IMR-90 (cell line): ENCODE measurements around the gene ANKS3. TPM values are rescaled to one million over a fixed set of nuclear protein-coding genes. Genes with fewer than 3 reads are reported as not detected.

ENCODE experiments used
- ATAC-seq: fragments of 200-7000 bp; cut with Tn5 transposase; 2 replicates; pipeline ENCODE4 v1.9.1; 2020; ENCODE audit warnings: low read depth, mild to moderate bottlenecking, moderate library complexity
- BruUV-seq: library from RNA; stranded (reverse); fragments of 400-500 nt; replicated peaks from 2 replicates; lab custom pipeline; 2021; lab: Mats Ljungman, UMichigan
- CTCF ChIA-PET: fragments of 300-600 bp; formaldehyde crosslinking; extraction: SDS; loops from one replicate; lab custom pipeline; 2021; ENCODE audit warnings: antibody characterized with exemption; lab: Yijun Ruan, JAX
- POLR2A ChIA-PET: fragments of 300-600 bp; sonication (Branson Sonifier 250); formaldehyde crosslinking; loops from one replicate; lab custom pipeline; 2022; ENCODE audit warnings: antibody characterized with exemption; ENCODE audit not compliant: unreplicated experiment; lab: Charles Lee
- DNase-seq: peaks from one replicate; pipeline ENCODE4 v3.0.0; 2013
- H2AFZ ChIP-seq: replicated peaks from 2 replicates; pipeline ENCODE3; 2013; ENCODE audit warnings: low read length, mild to moderate bottlenecking; ENCODE audit not compliant: poor library complexity
- H2AK5ac ChIP-seq: 2 replicates; pipeline ENCODE4 v1.6.1; 2013; ENCODE audit warnings: low read depth, low read length, inconsistent platforms
- H2AK9ac ChIP-seq: replicated peaks from 2 replicates; pipeline ENCODE3; 2013; ENCODE audit warnings: mild to moderate bottlenecking, low read depth, low read length, moderate library complexity; ENCODE audit not compliant: poor library complexity
- H2BK120ac ChIP-seq: 2 replicates; pipeline ENCODE4 v1.6.1; 2013; ENCODE audit warnings: low read depth, low read length, inconsistent platforms
- H2BK15ac ChIP-seq: 3 replicates; pipeline ENCODE4 v1.6.1; 2013; ENCODE audit warnings: low read depth, low read length, inconsistent platforms
- H2BK20ac ChIP-seq: 2 replicates; pipeline ENCODE4 v1.6.1; 2013; ENCODE audit warnings: low read depth, mild to moderate bottlenecking, inconsistent platforms, low read length, moderate library complexity
- H2BK5ac ChIP-seq: 2 replicates; pipeline ENCODE4 v1.6.1; 2013; ENCODE audit warnings: mild to moderate bottlenecking, low read depth, low read length, inconsistent platforms; ENCODE audit not compliant: poor library complexity, severe bottlenecking
- H3K14ac ChIP-seq: replicated peaks from 2 replicates; pipeline ENCODE4 v1.6.1; 2013; ENCODE audit warnings: low read depth, low read length, inconsistent platforms
- H3K18ac ChIP-seq: 2 replicates; pipeline ENCODE4 v1.6.1; 2013; ENCODE audit warnings: low read depth, low read length, control low read depth
- H3K23ac ChIP-seq: 2 replicates; pipeline ENCODE4 v1.6.1; 2013; ENCODE audit warnings: low read depth, low read length, inconsistent platforms
- H3K27ac ChIP-seq: 2 replicates; pipeline ENCODE4 v1.5.1; 2013; ENCODE audit warnings: mild to moderate bottlenecking, control low read depth, low read length; ENCODE audit not compliant: insufficient read depth
- H3K27me3 ChIP-seq: 2 replicates; pipeline ENCODE4 v1.6.1; 2013; ENCODE audit warnings: low read length; ENCODE audit not compliant: control insufficient read depth, insufficient read depth
- H3K36me3 ChIP-seq: 2 replicates; pipeline ENCODE4 v1.6.1; 2013; ENCODE audit warnings: low read length, mixed read lengths; ENCODE audit not compliant: control insufficient read depth, insufficient read depth
- H3K4ac ChIP-seq: 2 replicates; pipeline ENCODE4 v1.6.1; 2013; ENCODE audit warnings: low read depth, low read length, inconsistent platforms
- H3K4me1 ChIP-seq: 2 replicates; pipeline ENCODE4 v1.6.1; 2013; ENCODE audit warnings: low read length, mixed read lengths; ENCODE audit not compliant: control insufficient read depth, insufficient read depth
- H3K4me2 ChIP-seq: 2 replicates; pipeline ENCODE4 v1.6.1; 2013; ENCODE audit warnings: low read depth, mild to moderate bottlenecking, control low read depth, low read length, moderate library complexity
- H3K4me3 ChIP-seq: 2 replicates; pipeline ENCODE4 v1.5.1; 2013; ENCODE audit warnings: low read depth, mild to moderate bottlenecking, control low read depth, low read length, moderate library complexity; ENCODE audit not compliant: insufficient read depth
- H3K56ac ChIP-seq: 2 replicates; pipeline ENCODE4 v1.6.1; 2013; ENCODE audit warnings: low read length, inconsistent platforms; ENCODE audit not compliant: insufficient read depth; ENCODE audit errors: extremely low read depth
- H3K79me1 ChIP-seq, 2 experiments: 2 replicates each; pipeline ENCODE4 v1.6.1; 2013; ENCODE audit warnings: low read length in 2 of 2, inconsistent platforms in 1 of 2, low read depth in 1 of 2
- H3K9ac ChIP-seq: 2 replicates; pipeline ENCODE4 v1.6.1; 2013; ENCODE audit warnings: low read depth, low read length, control low read depth
- H3K9me1 ChIP-seq: 2 replicates; pipeline ENCODE4 v1.6.1; 2013; ENCODE audit warnings: low read length, inconsistent platforms; ENCODE audit not compliant: insufficient read depth
- H3K9me3 ChIP-seq: 2 replicates; pipeline ENCODE4 v1.6.1; 2013; ENCODE audit warnings: low read length; ENCODE audit not compliant: control insufficient read depth, insufficient read depth
- H4K20me1 ChIP-seq: 2 replicates; pipeline ENCODE4 v1.6.1; 2013; ENCODE audit warnings: low read length, inconsistent platforms; ENCODE audit not compliant: insufficient read depth
- H4K5ac ChIP-seq: 2 replicates; pipeline ENCODE4 v1.6.1; 2013; ENCODE audit warnings: mild to moderate bottlenecking, low read depth, low read length, control low read depth
- H4K8ac ChIP-seq, 2 experiments: 2 replicates each; pipeline ENCODE4 v1.6.1; 2013; ENCODE audit warnings: low read depth in 2 of 2, low read length in 2 of 2, control low read depth in 1 of 2, inconsistent platforms in 1 of 2
- H4K91ac ChIP-seq: 2 replicates; pipeline ENCODE4 v1.6.1; 2013; ENCODE audit warnings: low read depth, low read length, inconsistent platforms; ENCODE audit not compliant: insufficient read depth
- BHLHE40 ChIP-seq: fragments of 150-350 bp; IDR thresholded peaks from 2 replicates; pipeline ENCODE4 v1.6.1; 2016; ENCODE audit warnings: mild to moderate bottlenecking, low read depth, low read length
- CEBPB ChIP-seq: IDR thresholded peaks from 2 replicates; pipeline ENCODE4 v1.6.1; 2012; ENCODE audit warnings: low read depth, low read length, improper control_type of control experiment
- CHD1 ChIP-seq: IDR thresholded peaks from 2 replicates; pipeline ENCODE4 v1.6.1; 2012; ENCODE audit warnings: low read depth, low read length, improper control_type of control experiment
- MAZ ChIP-seq: IDR thresholded peaks from 2 replicates; pipeline ENCODE4 v1.6.1; 2012; ENCODE audit warnings: low read depth, mild to moderate bottlenecking, low read length, improper control_type of control experiment, moderate library complexity, borderline replicate concordance
- MXI1 ChIP-seq: IDR thresholded peaks from 2 replicates; pipeline ENCODE4 v1.6.1; 2012; ENCODE audit warnings: low read depth, mild to moderate bottlenecking, low read length, moderate library complexity, borderline replicate concordance
- POLR2A ChIP-seq: IDR thresholded peaks from 2 replicates; pipeline ENCODE4 v1.6.1; 2012; ENCODE audit warnings: mild to moderate bottlenecking, low read depth, low read length
- RAD21 ChIP-seq: IDR thresholded peaks from 2 replicates; pipeline ENCODE4 v1.6.1; 2012; ENCODE audit warnings: low read length, improper control_type of control experiment
- RCOR1 ChIP-seq: IDR thresholded peaks from 2 replicates; pipeline ENCODE4 v1.6.1; 2012; ENCODE audit warnings: mild to moderate bottlenecking, low read length, improper control_type of control experiment; ENCODE audit not compliant: insufficient replicate concordance
- RFX5 ChIP-seq: IDR thresholded peaks from 2 replicates; pipeline ENCODE4 v1.8.0; 2012; ENCODE audit warnings: low read depth, mild to moderate bottlenecking, low read length, moderate library complexity
- WGBS, 2 experiments: methylation state at CpG; one replicate each; pipeline versions ENCODE4 v1.1.5 to v1.1.7; 2013; ENCODE audit warnings: missing lambda C conversion rate in 2 of 2; ENCODE audit not compliant: insufficient read length in 1 of 2; ENCODE audit errors: extremely low coverage in 2 of 2; 5-methylcytosine and 5-hydroxymethylcytosine counted together
- dilution Hi-C: fragments of 300-500 bp; cut with HindIII; formaldehyde crosslinking; loops from one replicate; pipeline ENCODE4 v1.14.3; 2018; ENCODE audit warnings: low sequenced_read_pairs; ENCODE audit not compliant: unreplicated experiment
- in situ Hi-C: fragments of 300-500 bp; cut with MboI; formaldehyde crosslinking; loops from 3 replicates; pipeline ENCODE4 v1.14.3; 2019; ENCODE audit warnings: low sequenced_read_pairs, inconsistent platforms, mixed read lengths
- intact Hi-C: fragments of 100-400 bp; cut with micrococcal nuclease; formaldehyde crosslinking; loops from 2 replicates; pipeline ENCODE4 v1.10.0; 2022
- polyA plus RNA-seq, 3 experiments: library from polyadenylated mRNA; depleted of rRNA; stranded (reverse); fragments of >200 nt; gene quantifications; 2 replicates each; pipeline ENCODE4 v1.2.3, GENCODE V29; 2012; ENCODE audit warnings: low replicate concordance in 1 of 3
- total RNA-seq: library from RNA; depleted of rRNA; stranded (reverse); fragments of >200 nt; gene quantifications from 2 replicates; pipeline ENCODE4 v1.2.3, GENCODE V29; 2012
- TF ChIP-seq, protein P1 (sequence below): conservative IDR thresholded peaks from 2 replicates; pipeline ENCODE4 v1.5.1; 2012; ENCODE audit warnings: mild to moderate bottlenecking, low read depth, low read length, improper control_type of control experiment

ANKS3 gene
- total and polyA plus RNA-seq, 2 of the 4 experiments (the other 2 are of a cell fraction) = 24.4 to 25.0 TPM

GRCh38 chr16:4697848-4698291, 36.2 kb downstream of the ANKS3 start:
- Histone ChIP-seq H3K27me3 (no peaks in the 10 kb centered on the region), H2BK15ac (no peak overlapping the region), H3K4ac (no peak overlapping the region), H3K4me2 (no peak overlapping the region), H3K56ac (no peak overlapping the region), H4K8ac (no peak overlapping the region), H3K23ac (no peak overlapping the region), H4K20me1 (peaks cover 20% of the 10 kb centered on the region), H4K91ac (no peak overlapping the region), H3K9me1 (peaks cover 5% of the 10 kb centered on the region; the same call in 1 of the 2 replicates), H4K5ac (no peak overlapping the region), H3K9me3 (no peaks in the 10 kb centered on the region), H3K27ac (no peak overlapping the region), H3K79me1 (peaks cover 0 to 26% of the 10 kb centered on the region in 2 experiments; a peak in 3 of 4 replicates), H2BK5ac (no peak overlapping the region), H3K4me1 (peaks cover 6% of the 10 kb centered on the region), H3K18ac (no peak overlapping the region), H2BK20ac (no peak overlapping the region), H2AK5ac (no peak overlapping the region), H2AK9ac (no peak overlapping the region), H3K36me3 (peaks cover 63% of the 10 kb centered on the region), H2BK120ac (no peak overlapping the region), H3K4me3 (no peak overlapping the region), H2AFZ (no peak overlapping the region), H3K14ac (no peak overlapping the region), H3K9ac (no peak overlapping the region)
- BruUV-seq = no TSS peak
- POLR2A ChIA-PET = no interaction called here
- no CpG with 5 or more reads among the region's 9 CpGs for WGBS, 2 experiments
- intact Hi-C loops = no loop called here
- TF ChIP-seq MXI1 = no peak
- no peak for TF ChIP-seq RFX5
- TF ChIP-seq BHLHE40 = no peak
- TF ChIP-seq, protein P1, sequence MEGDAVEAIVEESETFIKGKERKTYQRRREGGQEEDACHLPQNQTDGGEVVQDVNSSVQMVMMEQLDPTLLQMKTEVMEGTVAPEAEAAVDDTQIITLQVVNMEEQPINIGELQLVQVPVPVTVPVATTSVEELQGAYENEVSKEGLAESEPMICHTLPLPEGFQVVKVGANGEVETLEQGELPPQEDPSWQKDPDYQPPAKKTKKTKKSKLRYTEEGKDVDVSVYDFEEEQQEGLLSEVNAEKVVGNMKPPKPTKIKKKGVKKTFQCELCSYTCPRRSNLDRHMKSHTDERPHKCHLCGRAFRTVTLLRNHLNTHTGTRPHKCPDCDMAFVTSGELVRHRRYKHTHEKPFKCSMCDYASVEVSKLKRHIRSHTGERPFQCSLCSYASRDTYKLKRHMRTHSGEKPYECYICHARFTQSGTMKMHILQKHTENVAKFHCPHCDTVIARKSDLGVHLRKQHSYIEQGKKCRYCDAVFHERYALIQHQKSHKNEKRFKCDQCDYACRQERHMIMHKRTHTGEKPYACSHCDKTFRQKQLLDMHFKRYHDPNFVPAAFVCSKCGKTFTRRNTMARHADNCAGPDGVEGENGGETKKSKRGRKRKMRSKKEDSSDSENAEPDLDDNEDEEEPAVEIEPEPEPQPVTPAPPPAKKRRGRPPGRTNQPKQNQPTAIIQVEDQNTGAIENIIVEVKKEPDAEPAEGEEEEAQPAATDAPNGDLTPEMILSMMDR = no peak
- TF ChIP-seq RAD21 = no peak
- TF ChIP-seq RCOR1 = no peak
- no peak for TF ChIP-seq CHD1
- TF ChIP-seq POLR2A = no peak
- no peak for TF ChIP-seq CEBPB
- TF ChIP-seq MAZ = no peak
- dilution Hi-C loops = no loop called here
- ATAC-seq (no peak), DNase-seq (no peak)
- in situ Hi-C loops = no loop called here
- CTCF ChIA-PET = no interaction called here
